CD4-positive, alpha-beta T cell treated with Interleukin-6 for 4 hours (primary cell): ENCODE measurements around the gene YJU2.
A peak's percentile ranks its signal among the peaks of the same experiment; 100 is the strongest.
"Not testable (repeated sequence)": the region's sequence is repeated elsewhere in the genome, so short reads cannot be mapped to it uniquely, and the experiment has no call there.

Experiments used
- DNase-seq: peaks from one replicate; pipeline ENCODE4 v3.0.0-alpha.2; 2020; ENCODE audit warnings: mixed read lengths

The YJU2 gene

GRCh38 chr19:4229179-4229931 is 17.5 kb upstream of the YJU2 start, which contains the start of gene EBI3:
Gene EBI3, plus strand, starts transcription at chr19:4229523. Its CDS starts 28 bp downstream, at chr19:4229551.
- DNase-seq: no peak

GRCh38 chr19:4230237-4230636 is 16.6 kb upstream of the YJU2 start:
- DNase-seq: not testable (repeated sequence)

- DNase-seq: not testable (repeated sequence)
Measured at GRCh38 chr19:4231521-4231920, 15.4 kb upstream of the YJU2 start.

GRCh38 chr19:4232139-4232538 is 14.7 kb upstream of the YJU2 start:
- not testable (repeated sequence) for DNase-seq

GRCh38 chr19:4232614-4233281 is 14.1 kb upstream of the YJU2 start:
- no peak for DNase-seq

- DNase-seq: peak; percentile 69
Measured at GRCh38 chr19:4233282-4233853, 13.5 kb upstream of the YJU2 start.

GRCh38 chr19:4234142-4234861 is 12.6 kb upstream of the YJU2 start:
- no peak for DNase-seq

GRCh38 chr19:4234862-4235201 is 12.0 kb upstream of the YJU2 start:
- DNase-seq: no peak

- DNase-seq: not testable (repeated sequence)
Measured at GRCh38 chr19:4237510-4237909, 9.4 kb upstream of the YJU2 start.

- DNase-seq: no peak
Measured at GRCh38 chr19:4238831-4239230, 8.0 kb upstream of the YJU2 start.

- DNase-seq: no peak
Measured at GRCh38 chr19:4241824-4242430, 5.0 kb upstream of the YJU2 start.

GRCh38 chr19:4245938-4246337 is 942 bp upstream of the YJU2 start:
- not testable (repeated sequence) for DNase-seq

- DNase-seq: no peak
Measured at GRCh38 chr19:4256563-4256962, 9.7 kb downstream of the YJU2 start.

GRCh38 chr19:4257025-4257424 is 10.1 kb downstream of the YJU2 start:
- no peak for DNase-seq

GRCh38 chr19:4258181-4258580 is 11.3 kb downstream of the YJU2 start:
- DNase-seq: no peak

GRCh38 chr19:4260613-4261191 is 13.8 kb downstream of the YJU2 start:
- DNase-seq: no peak

GRCh38 chr19:4264812-4265211 is 17.9 kb downstream of the YJU2 start:
- no peak for DNase-seq

- DNase-seq: no peak
Measured at GRCh38 chr19:4266253-4267000, 19.5 kb downstream of the YJU2 start.

GRCh38 chr19:4267101-4267900 is 20.4 kb downstream of the YJU2 start:
- peak; percentile 70 for DNase-seq

- no peak for DNase-seq
Measured at GRCh38 chr19:4267901-4268815, 21.3 kb downstream of the YJU2 start.
